Measurements from ENCODE around the gene MXRA8. TPM values are rescaled to one million over a fixed set of nuclear protein-coding genes. Genes with fewer than 3 reads are reported as not detected.

MXRA8 gene
- total and polyA plus RNA-seq, 9 of the 15 experiments (the other 6 are each of a cell fraction or from before 2014, with no cell fraction given), result 0.66 to 11.3 (median 6.3) TPM

GRCh38 chr1:1374929-1375662 lies 16.7 kb upstream of the MXRA8 start, which contains the start of gene AURKAIP1 (continued):
- TF ChIP-seq ZBTB7A (IDR thresholded peaks at IDR 0.05; ENCODE audit: borderline replicate concordance, control insufficient read depth, low read depth, low read length), result peak; percentile 89
- no peak; the same call in none of the 2 replicates for TF ChIP-seq RHOXF2B (CRISPR knock-in tag; conservative IDR thresholded peaks at IDR 0.05)
- peak; percentile 31 for TF ChIP-seq ZFP36 (IDR thresholded peaks at IDR 0.05; ENCODE audit: low read depth, low read length, partially characterized antibody)
- TF ChIP-seq ZNF436 (CRISPR knock-in tag; IDR thresholded peaks at IDR 0.05), result no peak
- peak; percentile 18 for TF ChIP-seq GTF2B (IDR thresholded peaks at IDR 0.05; ENCODE audit: extremely low read depth, insufficient read length)
- TF ChIP-seq ZNF146 (CRISPR knock-in tag; IDR thresholded peaks at IDR 0.05; ENCODE audit: unreplicated experiment), result no peak
- peak; percentile 92; the same call in 1 of the 2 replicates for TF ChIP-seq FOXK1 (CRISPR knock-in tag; IDR thresholded peaks at IDR 0.05; ENCODE audit: borderline replicate concordance)
- TF ChIP-seq BMI1 (IDR thresholded peaks at IDR 0.05; ENCODE audit: low read length), result peak; percentile 29; the same call in 1 of the 2 replicates
- no peak for TF ChIP-seq CEBPG (CRISPR knock-in tag; IDR thresholded peaks at IDR 0.05)
- TF ChIP-seq CEBPG (tag; conservative IDR thresholded peaks at IDR 0.05 in 1 of 2, IDR thresholded peaks at IDR 0.05 in 1 of 2), result no peak
- TF ChIP-seq SMAD2 (IDR thresholded peaks at IDR 0.05; ENCODE audit: low read depth, low read length), result no peak
- TF ChIP-seq BRD9 (IDR thresholded peaks at IDR 0.05; ENCODE audit: low read depth, partially characterized antibody), result no peak
- TF ChIP-seq ZNF75A (CRISPR knock-in tag; IDR thresholded peaks at IDR 0.05), result no peak
- TF ChIP-seq KHSRP (IDR thresholded peaks at IDR 0.05), result no peak
- no peak for TF ChIP-seq SETDB1 (IDR thresholded peaks at IDR 0.05; ENCODE audit: low read length)
- TF ChIP-seq MYC (IDR thresholded peaks at IDR 0.05; ENCODE audit: low read depth, low read length), result peak; percentile 88
- no peak; the same call in 1 of the 2 replicates for TF ChIP-seq MYC (CRISPR knock-in tag; IDR thresholded peaks at IDR 0.05; ENCODE audit: borderline replicate concordance, low read depth)
- TF ChIP-seq HNRNPLL (IDR thresholded peaks at IDR 0.05; ENCODE audit: low read depth, low read length, poor library complexity, severe bottlenecking), result peak; percentile 96
- TF ChIP-seq PPARD (CRISPR knock-in tag; IDR thresholded peaks at IDR 0.05), result no peak
- TF ChIP-seq NFYB (IDR thresholded peaks at IDR 0.05; ENCODE audit: extremely low read depth, insufficient read length), result no peak
- no peak for TF ChIP-seq POLR3A (IDR thresholded peaks at IDR 0.05; ENCODE audit: borderline replicate concordance, extremely low read depth, insufficient read depth, insufficient read length)
- TF ChIP-seq NFIC (IDR thresholded peaks at IDR 0.05), result peak; percentile 84
- no peak for TF ChIP-seq FOXA3 (CRISPR knock-in tag; conservative IDR thresholded peaks at IDR 0.05 in 1 of 2, IDR thresholded peaks at IDR 0.05 in 1 of 2)
- TF ChIP-seq FOXM1 (IDR thresholded peaks at IDR 0.05; ENCODE audit: low read depth), result peak; percentile 78
- peak; percentile 19; the same call in 1 of the 2 replicates for TF ChIP-seq FOXM1 (CRISPR knock-in tag; IDR thresholded peaks at IDR 0.05; ENCODE audit: low read depth)
- peak; percentile 92; the same call in 1 of the 2 replicates for TF ChIP-seq ZNF76 (CRISPR knock-in tag; IDR thresholded peaks at IDR 0.05; ENCODE audit: borderline replicate concordance)
- TF ChIP-seq ZNF507 (tag; conservative IDR thresholded peaks at IDR 0.05), result no peak
- peak; percentile 92 for TF ChIP-seq KLF1 (tag; IDR thresholded peaks at IDR 0.05)
- TF ChIP-seq ZBTB17 (CRISPR knock-in tag; IDR thresholded peaks at IDR 0.05), result peak; percentile 84
- no peak for TF ChIP-seq TEAD2 (tag; IDR thresholded peaks at IDR 0.05)
- no peak; the same call in 1 of the 2 replicates for TF ChIP-seq MTA2 (IDR thresholded peaks at IDR 0.05; ENCODE audit: low read depth)
- TF ChIP-seq EHMT2 (IDR thresholded peaks at IDR 0.05), result no peak
